Loucy (cell line): Measurements from ENCODE around the gene KSR1.

ENCODE experiments used
- EZH2phosphoT487 ChIP-seq: fragments of 200-600 bp; IDR thresholded peaks from 2 replicates; pipeline ENCODE4 v1.6.1; 2018; ENCODE audit warnings: antibody characterized with exemption, mild to moderate bottlenecking, moderate library complexity, borderline replicate concordance
- TF ChIP-seq, protein P1 (sequence below): fragments of 200-600 bp; sonication (generic); conservative IDR thresholded peaks from 2 replicates; pipeline ENCODE4 v1.5.1; 2014; ENCODE audit warnings: mild to moderate bottlenecking, antibody characterized with exemption, low read length

DNA sequence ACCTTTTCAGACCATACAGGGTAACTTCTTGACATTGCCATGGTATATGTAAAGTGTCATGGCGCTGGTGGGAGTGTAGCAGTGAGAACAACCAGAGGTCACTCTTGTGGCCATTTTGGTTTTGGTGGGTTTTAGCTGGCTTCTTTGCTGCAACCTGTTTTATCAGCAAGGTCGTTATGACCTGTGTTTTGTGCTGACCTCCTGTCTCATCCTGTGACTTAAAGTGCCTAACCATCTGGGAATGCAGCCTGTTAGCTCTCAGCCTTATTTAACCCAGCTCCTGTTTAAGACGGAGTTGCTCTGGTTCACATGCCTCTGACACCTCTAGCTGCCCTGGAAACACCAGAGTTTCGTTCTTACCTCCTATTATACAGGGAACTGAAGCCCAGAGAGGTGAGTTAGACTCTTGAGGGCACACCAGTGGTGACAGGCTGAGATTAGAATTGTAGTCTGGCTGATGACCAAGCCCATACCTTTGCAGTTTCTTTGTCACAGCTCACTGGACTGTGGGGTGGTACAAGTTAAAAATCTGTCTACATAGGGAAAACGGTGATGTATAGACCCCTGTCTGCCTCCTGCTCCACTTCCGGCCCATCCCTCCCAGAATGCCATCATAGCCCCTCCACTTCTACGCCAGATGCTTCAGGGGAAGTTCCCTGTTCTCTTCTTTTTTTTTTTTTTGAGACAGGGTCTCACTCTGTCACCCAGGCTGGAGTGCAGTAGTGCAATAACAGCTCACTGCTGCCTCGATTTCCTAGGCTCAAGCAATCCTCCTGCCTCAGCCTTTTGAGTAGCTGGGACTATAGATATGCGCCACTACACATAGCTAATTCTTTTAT is 21.0 kb downstream of the KSR1 start:
- TF ChIP-seq, protein P1, sequence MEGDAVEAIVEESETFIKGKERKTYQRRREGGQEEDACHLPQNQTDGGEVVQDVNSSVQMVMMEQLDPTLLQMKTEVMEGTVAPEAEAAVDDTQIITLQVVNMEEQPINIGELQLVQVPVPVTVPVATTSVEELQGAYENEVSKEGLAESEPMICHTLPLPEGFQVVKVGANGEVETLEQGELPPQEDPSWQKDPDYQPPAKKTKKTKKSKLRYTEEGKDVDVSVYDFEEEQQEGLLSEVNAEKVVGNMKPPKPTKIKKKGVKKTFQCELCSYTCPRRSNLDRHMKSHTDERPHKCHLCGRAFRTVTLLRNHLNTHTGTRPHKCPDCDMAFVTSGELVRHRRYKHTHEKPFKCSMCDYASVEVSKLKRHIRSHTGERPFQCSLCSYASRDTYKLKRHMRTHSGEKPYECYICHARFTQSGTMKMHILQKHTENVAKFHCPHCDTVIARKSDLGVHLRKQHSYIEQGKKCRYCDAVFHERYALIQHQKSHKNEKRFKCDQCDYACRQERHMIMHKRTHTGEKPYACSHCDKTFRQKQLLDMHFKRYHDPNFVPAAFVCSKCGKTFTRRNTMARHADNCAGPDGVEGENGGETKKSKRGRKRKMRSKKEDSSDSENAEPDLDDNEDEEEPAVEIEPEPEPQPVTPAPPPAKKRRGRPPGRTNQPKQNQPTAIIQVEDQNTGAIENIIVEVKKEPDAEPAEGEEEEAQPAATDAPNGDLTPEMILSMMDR = no peak
- TF ChIP-seq EZH2phosphoT487 = no peak
